Measurements from ENCODE around the gene RCOR2. TPM values are rescaled to one million over a fixed set of nuclear protein-coding genes. Genes with fewer than 3 reads are reported as not detected.

RCOR2 gene
- polyA plus RNA-seq, 4 donors, result 10.5 to 14.5 (median 11.6) TPM

- no peak for DNase-seq (ENCODE audit: low read depth in 4 of 4, low spot score in 3 of 4)
Observed at GRCh38 chr11:63908631-63909401, 8.1 kb downstream of the RCOR2 start.

GRCh38 chr11:63907808-63908530, 9.0 kb downstream of the RCOR2 start:
- no peak for DNase-seq (ENCODE audit: low read depth in 4 of 4, low spot score in 3 of 4)

- DNase-seq (ENCODE audit: low read depth in 4 of 4, low spot score in 3 of 4), result no peak
Observed at GRCh38 chr11:63907063-63907462, 9.9 kb downstream of the RCOR2 start.

GRCh38 chr11:63906585-63906984, 10.4 kb downstream of the RCOR2 start:
- no peak for DNase-seq (ENCODE audit: low read depth in 4 of 4, low spot score in 3 of 4)

- DNase-seq (ENCODE audit: low read depth in 4 of 4, low spot score in 3 of 4), result no peak
Observed at GRCh38 chr11:63906087-63906486, 10.9 kb downstream of the RCOR2 start.

GRCh38 chr11:63905179-63905578, 11.8 kb downstream of the RCOR2 start:
- no peak for DNase-seq (ENCODE audit: low read depth in 4 of 4, low spot score in 3 of 4)

GRCh38 chr11:63904743-63905142, 12.2 kb downstream of the RCOR2 start:
- no peak for DNase-seq (ENCODE audit: low read depth in 4 of 4, low spot score in 3 of 4)

GRCh38 chr11:63903884-63904283, 13.1 kb downstream of the RCOR2 start:
- DNase-seq (ENCODE audit: low read depth in 4 of 4, low spot score in 3 of 4), result no peak

- no peak for DNase-seq (ENCODE audit: low read depth in 4 of 4, low spot score in 3 of 4)
Observed at GRCh38 chr11:63901660-63902059, 15.3 kb downstream of the RCOR2 start.

GRCh38 chr11:63897459-63898146, 19.4 kb downstream of the RCOR2 start:
- DNase-seq (ENCODE audit: low read depth in 4 of 4, low spot score in 3 of 4), result no peak

GRCh38 chr11:63896071-63896470, 20.9 kb downstream of the RCOR2 start:
- DNase-seq (ENCODE audit: low read depth in 4 of 4, low spot score in 3 of 4), result no peak

- no peak for DNase-seq (ENCODE audit: low read depth in 4 of 4, low spot score in 3 of 4)
Observed at GRCh38 chr11:63893355-63893754, 23.6 kb downstream of the RCOR2 start.

- DNase-seq (ENCODE audit: low read depth in 4 of 4, low spot score in 3 of 4), result no peak
Observed at GRCh38 chr11:63892228-63892627, 24.7 kb downstream of the RCOR2 start.

- DNase-seq (ENCODE audit: low read depth in 4 of 4, low spot score in 3 of 4), result no peak
Observed at GRCh38 chr11:63890368-63890767, 26.6 kb downstream of the RCOR2 start.

GRCh38 chr11:63889344-63889743, 27.6 kb downstream of the RCOR2 start:
- no peak for DNase-seq (ENCODE audit: low read depth in 4 of 4, low spot score in 3 of 4)

GRCh38 chr11:63888170-63889086, 28.5 kb downstream of the RCOR2 start:
- no peak for DNase-seq (ENCODE audit: low read depth in 4 of 4, low spot score in 3 of 4)

GRCh38 chr11:63887386-63887999, 29.5 kb downstream of the RCOR2 start:
- no peak for DNase-seq (ENCODE audit: low read depth in 4 of 4, low spot score in 3 of 4)

GRCh38 chr11:63884196-63884932, 32.6 kb downstream of the RCOR2 start:
- DNase-seq (ENCODE audit: low read depth in 4 of 4, low spot score in 3 of 4), result no peak

- no peak for DNase-seq (ENCODE audit: low read depth in 4 of 4, low spot score in 3 of 4)
Observed at GRCh38 chr11:63883791-63884190, 33.2 kb downstream of the RCOR2 start.

Data from left renal pelvis (tissue), 4 donors.